DOHH2 (cell line): Measurements from ENCODE around the gene MAGI3.

Experiments used
- CTCF ChIP-seq: fragments of 200-600 bp; sonication (generic); IDR thresholded peaks from one replicate; pipeline ENCODE4 v1.5.1; 2014; ENCODE audit warnings: antibody characterized with exemption, mild to moderate bottlenecking, low read depth, low read length; ENCODE audit not compliant: poor library complexity, severe bottlenecking
- EZH2phosphoT487 ChIP-seq: fragments of 200-600 bp; sonication (generic); IDR thresholded peaks from 2 replicates; pipeline ENCODE4 v1.6.1; 2017; ENCODE audit warnings: borderline replicate concordance, mild to moderate bottlenecking, antibody characterized with exemption, low read length, moderate library complexity, mixed read lengths

GRCh38 chr1:113542221-113542701 is 151.9 kb downstream of the MAGI3 start:
- TF ChIP-seq CTCF: no peak
- TF ChIP-seq EZH2phosphoT487: no peak
